WTC11 (cell line): Measurements from ENCODE around the gene ITPR2. TPM values are rescaled to one million over a fixed set of nuclear protein-coding genes. Genes with fewer than 3 reads are reported as not detected.

ENCODE experiments used
- ATAC-seq: fragments of 200-7000 bp; cut with Tn5 transposase; 2 replicates; pipeline ENCODE4 v1.10.0; 2021; ENCODE audit warnings: mild to moderate bottlenecking, moderate library complexity
- CTCF ChIA-PET: fragments of 300-600 bp; sonication (Branson Sonifier 250); formaldehyde crosslinking; loops from one replicate; lab custom pipeline; 2021; ENCODE audit warnings: antibody characterized with exemption; lab: Charles Lee
- POLR2A ChIA-PET: fragments of 350-600 bp; sonication (Branson Sonifier 250); formaldehyde crosslinking; loops from one replicate; lab custom pipeline; 2021; ENCODE audit warnings: antibody characterized with exemption; lab: Charles Lee
- DNase-seq: peaks from one replicate; pipeline ENCODE4 v3.0.0; 2021; ENCODE audit warnings: low spot score
- H3K27ac Mint-ChIP-seq: 2 replicates; pipeline ENCODE4 v1.8.0; 2021; ENCODE audit warnings: mixed read lengths
- H3K27me3 Mint-ChIP-seq: 2 replicates; pipeline ENCODE4 v1.8.0; 2021; ENCODE audit warnings: low read depth, mild to moderate bottlenecking, moderate library complexity, mixed read lengths
- H3K36me3 Mint-ChIP-seq: 2 replicates; pipeline ENCODE4 v1.8.0; 2021; ENCODE audit warnings: mixed read lengths
- H3K4me1 Mint-ChIP-seq: 2 replicates; pipeline ENCODE4 v1.8.0; 2022; ENCODE audit warnings: mixed read lengths
- H3K4me3 Mint-ChIP-seq: 2 replicates; pipeline ENCODE4 v1.8.0; 2021; ENCODE audit warnings: mild to moderate bottlenecking, moderate library complexity, mixed read lengths
- H3K9me3 Mint-ChIP-seq: 2 replicates; pipeline ENCODE4 v1.8.0; 2021; ENCODE audit warnings: mixed read lengths
- ESRRA ChIP-seq: sonication (generic); formaldehyde crosslinking; IDR thresholded peaks from 2 replicates; pipeline ENCODE4 v1.8.1; 2022; ENCODE audit warnings: mild to moderate bottlenecking, missing genetic modification reagents, borderline replicate concordance
- FOXK1 ChIP-seq: sonication (generic); formaldehyde crosslinking; IDR thresholded peaks from 2 replicates; pipeline ENCODE4 v1.8.0; 2022; ENCODE audit warnings: mild to moderate bottlenecking, moderate library complexity, missing genetic modification reagents
- GTF2I ChIP-seq: fragments of 250-450 bp; sonication (Bioruptor Pico); conservative IDR thresholded peaks from 2 replicates; pipeline ENCODE4 v1.4.0; 2021; ENCODE audit warnings: mild to moderate bottlenecking
- NFATC4 ChIP-seq: fragments of 250-450 bp; sonication (Bioruptor Pico); IDR thresholded peaks from 2 replicates; pipeline ENCODE4 v1.9.0; 2021; ENCODE audit warnings: mild to moderate bottlenecking
- NFE2L1 ChIP-seq: sonication (generic); formaldehyde crosslinking; IDR thresholded peaks from 2 replicates; pipeline ENCODE4 v1.8.1; 2023; ENCODE audit warnings: missing genetic modification reagents
- SMAD3 ChIP-seq: sonication (generic); formaldehyde crosslinking; IDR thresholded peaks from 2 replicates; pipeline ENCODE4 v1.8.0; 2022; ENCODE audit warnings: missing genetic modification reagents, mild to moderate bottlenecking, borderline replicate concordance
- TEAD1 ChIP-seq: sonication (generic); formaldehyde crosslinking; IDR thresholded peaks from 2 replicates; pipeline ENCODE4 v1.8.0; 2022; ENCODE audit warnings: mild to moderate bottlenecking, missing genetic modification reagents
- ZNF317 ChIP-seq: sonication (generic); formaldehyde crosslinking; IDR thresholded peaks from 2 replicates; pipeline ENCODE4 v1.8.1; 2023; ENCODE audit warnings: low read depth, mild to moderate bottlenecking, moderate library complexity, missing genetic modification reagents, borderline replicate concordance
- ZNF396 ChIP-seq: fragments of 250-450 bp; sonication (Bioruptor Pico); IDR thresholded peaks from 2 replicates; pipeline ENCODE4 v1.8.0; 2021; ENCODE audit warnings: mild to moderate bottlenecking, moderate library complexity, borderline replicate concordance
- ZNF416 ChIP-seq: fragments of 250-450 bp; sonication (Bioruptor Pico); IDR thresholded peaks from 2 replicates; pipeline ENCODE4 v1.9.0; 2021; ENCODE audit warnings: mild to moderate bottlenecking, inconsistent platforms
- total RNA-seq: library from RNA; stranded (reverse); gene quantifications from 3 replicates; pipeline ENCODE4 v1.2.3, GENCODE V29; 2021
- TF ChIP-seq, protein P1 (sequence below): sonication (generic); formaldehyde crosslinking; IDR thresholded peaks from 2 replicates; pipeline ENCODE4 v1.8.0; 2023; ENCODE audit warnings: missing genetic modification reagents, mild to moderate bottlenecking, borderline replicate concordance
- TF ChIP-seq, protein P2 (sequence below): sonication (generic); formaldehyde crosslinking; IDR thresholded peaks from 2 replicates; pipeline ENCODE4 v1.8.1; 2022; ENCODE audit warnings: low read depth, missing genetic modification reagents, borderline replicate concordance
- TF ChIP-seq, protein P3 (sequence below): sonication (generic); formaldehyde crosslinking; IDR thresholded peaks from 2 replicates; pipeline ENCODE4 v1.8.1; 2023; ENCODE audit warnings: mild to moderate bottlenecking, missing genetic modification reagents, borderline replicate concordance
- TF ChIP-seq, protein P4 (sequence below): fragments of 200-600 bp; IDR thresholded peaks from 2 replicates; pipeline ENCODE4 v1.8.0; 2022; ENCODE audit warnings: antibody characterized with exemption
- TF ChIP-seq, protein P5 (sequence below): sonication (generic); formaldehyde crosslinking; IDR thresholded peaks from 2 replicates; pipeline ENCODE4 v1.8.0; 2023; ENCODE audit warnings: missing genetic modification reagents
- TF ChIP-seq, protein P6 (sequence below): sonication (generic); formaldehyde crosslinking; IDR thresholded peaks from 2 replicates; pipeline ENCODE4 v1.8.0; 2023; ENCODE audit warnings: mild to moderate bottlenecking, missing genetic modification reagents
- TF ChIP-seq, protein P7 (sequence below): sonication (generic); formaldehyde crosslinking; IDR thresholded peaks from 2 replicates; pipeline ENCODE4 v1.8.1; 2022; ENCODE audit warnings: mild to moderate bottlenecking, missing genetic modification reagents, moderate library complexity, borderline replicate concordance
- TF ChIP-seq, protein P8 (sequence below): fragments of 250-450 bp; sonication (Bioruptor Pico); conservative IDR thresholded peaks from 2 replicates; pipeline ENCODE4 v1.9.0; 2021; ENCODE audit warnings: mild to moderate bottlenecking

Gene ITPR2
- total RNA-seq, 1 experiment from 2014 or later = 50.7 TPM

DNA sequence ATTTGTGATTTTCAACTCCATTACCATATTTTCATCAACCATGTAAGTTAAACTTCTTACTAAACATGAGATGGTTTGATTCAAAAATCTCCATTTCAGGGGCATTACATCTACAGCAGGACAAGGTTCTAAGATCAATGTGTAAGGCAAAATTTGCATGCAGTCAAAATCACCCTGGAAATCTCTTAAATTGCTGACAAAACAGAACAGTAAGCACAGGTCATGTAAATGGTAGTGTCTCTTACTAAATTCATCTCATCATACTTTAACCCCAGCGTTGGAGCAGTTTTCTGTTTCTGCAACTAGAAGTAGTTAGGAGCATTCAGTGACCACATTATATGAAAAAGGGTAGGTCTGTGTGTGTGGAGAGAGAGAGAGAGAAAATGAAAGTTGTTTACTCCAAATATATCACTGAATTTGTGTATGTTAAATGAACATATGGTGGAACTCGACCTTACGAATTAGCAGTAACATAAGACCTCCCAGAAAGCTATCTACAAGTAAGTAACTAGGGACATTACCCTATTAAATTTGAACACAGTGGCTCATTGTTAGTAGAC is 410.1 kb downstream of the ITPR2 start (continued):
- TF ChIP-seq NFATC4 (CRISPR knock-in tag) (no peak), SMAD3 (CRISPR knock-in tag) (no peak), ZNF416 (no peak), ZNF317 (CRISPR knock-in tag) (no peak), NFE2L1 (CRISPR knock-in tag) (no peak), ESRRA (CRISPR knock-in tag) (no peak), FOXK1 (CRISPR knock-in tag) (no peak), GTF2I (no peak), TEAD1 (CRISPR knock-in tag) (no peak)
- TF ChIP-seq, protein P1, sequence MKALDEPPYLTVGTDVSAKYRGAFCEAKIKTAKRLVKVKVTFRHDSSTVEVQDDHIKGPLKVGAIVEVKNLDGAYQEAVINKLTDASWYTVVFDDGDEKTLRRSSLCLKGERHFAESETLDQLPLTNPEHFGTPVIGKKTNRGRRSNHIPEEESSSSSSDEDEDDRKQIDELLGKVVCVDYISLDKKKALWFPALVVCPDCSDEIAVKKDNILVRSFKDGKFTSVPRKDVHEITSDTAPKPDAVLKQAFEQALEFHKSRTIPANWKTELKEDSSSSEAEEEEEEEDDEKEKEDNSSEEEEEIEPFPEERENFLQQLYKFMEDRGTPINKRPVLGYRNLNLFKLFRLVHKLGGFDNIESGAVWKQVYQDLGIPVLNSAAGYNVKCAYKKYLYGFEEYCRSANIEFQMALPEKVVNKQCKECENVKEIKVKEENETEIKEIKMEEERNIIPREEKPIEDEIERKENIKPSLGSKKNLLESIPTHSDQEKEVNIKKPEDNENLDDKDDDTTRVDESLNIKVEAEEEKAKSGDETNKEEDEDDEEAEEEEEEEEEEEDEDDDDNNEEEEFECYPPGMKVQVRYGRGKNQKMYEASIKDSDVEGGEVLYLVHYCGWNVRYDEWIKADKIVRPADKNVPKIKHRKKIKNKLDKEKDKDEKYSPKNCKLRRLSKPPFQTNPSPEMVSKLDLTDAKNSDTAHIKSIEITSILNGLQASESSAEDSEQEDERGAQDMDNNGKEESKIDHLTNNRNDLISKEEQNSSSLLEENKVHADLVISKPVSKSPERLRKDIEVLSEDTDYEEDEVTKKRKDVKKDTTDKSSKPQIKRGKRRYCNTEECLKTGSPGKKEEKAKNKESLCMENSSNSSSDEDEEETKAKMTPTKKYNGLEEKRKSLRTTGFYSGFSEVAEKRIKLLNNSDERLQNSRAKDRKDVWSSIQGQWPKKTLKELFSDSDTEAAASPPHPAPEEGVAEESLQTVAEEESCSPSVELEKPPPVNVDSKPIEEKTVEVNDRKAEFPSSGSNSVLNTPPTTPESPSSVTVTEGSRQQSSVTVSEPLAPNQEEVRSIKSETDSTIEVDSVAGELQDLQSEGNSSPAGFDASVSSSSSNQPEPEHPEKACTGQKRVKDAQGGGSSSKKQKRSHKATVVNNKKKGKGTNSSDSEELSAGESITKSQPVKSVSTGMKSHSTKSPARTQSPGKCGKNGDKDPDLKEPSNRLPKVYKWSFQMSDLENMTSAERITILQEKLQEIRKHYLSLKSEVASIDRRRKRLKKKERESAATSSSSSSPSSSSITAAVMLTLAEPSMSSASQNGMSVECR = no peak
- TF ChIP-seq, protein P2, sequence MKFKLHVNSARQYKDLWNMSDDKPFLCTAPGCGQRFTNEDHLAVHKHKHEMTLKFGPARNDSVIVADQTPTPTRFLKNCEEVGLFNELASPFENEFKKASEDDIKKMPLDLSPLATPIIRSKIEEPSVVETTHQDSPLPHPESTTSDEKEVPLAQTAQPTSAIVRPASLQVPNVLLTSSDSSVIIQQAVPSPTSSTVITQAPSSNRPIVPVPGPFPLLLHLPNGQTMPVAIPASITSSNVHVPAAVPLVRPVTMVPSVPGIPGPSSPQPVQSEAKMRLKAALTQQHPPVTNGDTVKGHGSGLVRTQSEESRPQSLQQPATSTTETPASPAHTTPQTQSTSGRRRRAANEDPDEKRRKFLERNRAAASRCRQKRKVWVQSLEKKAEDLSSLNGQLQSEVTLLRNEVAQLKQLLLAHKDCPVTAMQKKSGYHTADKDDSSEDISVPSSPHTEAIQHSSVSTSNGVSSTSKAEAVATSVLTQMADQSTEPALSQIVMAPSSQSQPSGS = no peak
- TF ChIP-seq, protein P3, sequence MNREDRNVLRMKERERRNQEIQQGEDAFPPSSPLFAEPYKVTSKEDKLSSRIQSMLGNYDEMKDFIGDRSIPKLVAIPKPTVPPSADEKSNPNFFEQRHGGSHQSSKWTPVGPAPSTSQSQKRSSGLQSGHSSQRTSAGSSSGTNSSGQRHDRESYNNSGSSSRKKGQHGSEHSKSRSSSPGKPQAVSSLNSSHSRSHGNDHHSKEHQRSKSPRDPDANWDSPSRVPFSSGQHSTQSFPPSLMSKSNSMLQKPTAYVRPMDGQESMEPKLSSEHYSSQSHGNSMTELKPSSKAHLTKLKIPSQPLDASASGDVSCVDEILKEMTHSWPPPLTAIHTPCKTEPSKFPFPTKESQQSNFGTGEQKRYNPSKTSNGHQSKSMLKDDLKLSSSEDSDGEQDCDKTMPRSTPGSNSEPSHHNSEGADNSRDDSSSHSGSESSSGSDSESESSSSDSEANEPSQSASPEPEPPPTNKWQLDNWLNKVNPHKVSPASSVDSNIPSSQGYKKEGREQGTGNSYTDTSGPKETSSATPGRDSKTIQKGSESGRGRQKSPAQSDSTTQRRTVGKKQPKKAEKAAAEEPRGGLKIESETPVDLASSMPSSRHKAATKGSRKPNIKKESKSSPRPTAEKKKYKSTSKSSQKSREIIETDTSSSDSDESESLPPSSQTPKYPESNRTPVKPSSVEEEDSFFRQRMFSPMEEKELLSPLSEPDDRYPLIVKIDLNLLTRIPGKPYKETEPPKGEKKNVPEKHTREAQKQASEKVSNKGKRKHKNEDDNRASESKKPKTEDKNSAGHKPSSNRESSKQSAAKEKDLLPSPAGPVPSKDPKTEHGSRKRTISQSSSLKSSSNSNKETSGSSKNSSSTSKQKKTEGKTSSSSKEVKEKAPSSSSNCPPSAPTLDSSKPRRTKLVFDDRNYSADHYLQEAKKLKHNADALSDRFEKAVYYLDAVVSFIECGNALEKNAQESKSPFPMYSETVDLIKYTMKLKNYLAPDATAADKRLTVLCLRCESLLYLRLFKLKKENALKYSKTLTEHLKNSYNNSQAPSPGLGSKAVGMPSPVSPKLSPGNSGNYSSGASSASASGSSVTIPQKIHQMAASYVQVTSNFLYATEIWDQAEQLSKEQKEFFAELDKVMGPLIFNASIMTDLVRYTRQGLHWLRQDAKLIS (CRISPR knock-in tag) = no peak
- TF ChIP-seq, protein P4, sequence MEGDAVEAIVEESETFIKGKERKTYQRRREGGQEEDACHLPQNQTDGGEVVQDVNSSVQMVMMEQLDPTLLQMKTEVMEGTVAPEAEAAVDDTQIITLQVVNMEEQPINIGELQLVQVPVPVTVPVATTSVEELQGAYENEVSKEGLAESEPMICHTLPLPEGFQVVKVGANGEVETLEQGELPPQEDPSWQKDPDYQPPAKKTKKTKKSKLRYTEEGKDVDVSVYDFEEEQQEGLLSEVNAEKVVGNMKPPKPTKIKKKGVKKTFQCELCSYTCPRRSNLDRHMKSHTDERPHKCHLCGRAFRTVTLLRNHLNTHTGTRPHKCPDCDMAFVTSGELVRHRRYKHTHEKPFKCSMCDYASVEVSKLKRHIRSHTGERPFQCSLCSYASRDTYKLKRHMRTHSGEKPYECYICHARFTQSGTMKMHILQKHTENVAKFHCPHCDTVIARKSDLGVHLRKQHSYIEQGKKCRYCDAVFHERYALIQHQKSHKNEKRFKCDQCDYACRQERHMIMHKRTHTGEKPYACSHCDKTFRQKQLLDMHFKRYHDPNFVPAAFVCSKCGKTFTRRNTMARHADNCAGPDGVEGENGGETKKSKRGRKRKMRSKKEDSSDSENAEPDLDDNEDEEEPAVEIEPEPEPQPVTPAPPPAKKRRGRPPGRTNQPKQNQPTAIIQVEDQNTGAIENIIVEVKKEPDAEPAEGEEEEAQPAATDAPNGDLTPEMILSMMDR = no peak
- TF ChIP-seq, protein P5, sequence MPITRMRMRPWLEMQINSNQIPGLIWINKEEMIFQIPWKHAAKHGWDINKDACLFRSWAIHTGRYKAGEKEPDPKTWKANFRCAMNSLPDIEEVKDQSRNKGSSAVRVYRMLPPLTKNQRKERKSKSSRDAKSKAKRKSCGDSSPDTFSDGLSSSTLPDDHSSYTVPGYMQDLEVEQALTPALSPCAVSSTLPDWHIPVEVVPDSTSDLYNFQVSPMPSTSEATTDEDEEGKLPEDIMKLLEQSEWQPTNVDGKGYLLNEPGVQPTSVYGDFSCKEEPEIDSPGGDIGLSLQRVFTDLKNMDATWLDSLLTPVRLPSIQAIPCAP = no peak

DNA sequence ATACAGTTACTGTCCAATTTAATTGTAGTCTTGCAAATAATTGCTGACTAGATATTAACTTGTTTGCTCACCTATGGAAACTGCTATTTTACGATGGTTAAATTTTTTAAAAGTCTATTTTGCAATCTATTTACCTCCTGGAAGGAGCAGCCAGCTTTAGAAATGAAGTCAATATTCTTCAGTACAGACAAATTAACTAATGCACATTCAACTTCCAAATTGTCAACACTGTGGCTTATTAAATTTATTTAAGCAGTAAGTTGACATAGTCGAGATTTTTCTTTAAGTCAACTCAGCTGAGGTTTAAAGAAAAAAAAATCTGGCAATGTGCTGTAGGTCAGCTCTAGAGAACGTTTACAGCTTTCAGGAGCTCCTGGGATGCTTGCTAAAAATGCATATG is 416.4 kb downstream of the ITPR2 start:
- Mint-ChIP-seq H3K9me3 (peaks cover 4% of the 10 kb centered on the region), H3K27ac (no peak overlapping the region), H3K4me3 (no peak overlapping the region), H3K36me3 (peaks cover 18% of the 10 kb centered on the region), H3K27me3 (no peaks in the 10 kb centered on the region), H3K4me1 (no peaks in the 10 kb centered on the region)
- ChIA-PET CTCF (no interaction called here), POLR2A (no interaction called here)
- ATAC-seq (no peak), DNase-seq (no peak)
- no peak for TF ChIP-seq ZNF396 (CRISPR knock-in tag)
- TF ChIP-seq, protein P6, sequence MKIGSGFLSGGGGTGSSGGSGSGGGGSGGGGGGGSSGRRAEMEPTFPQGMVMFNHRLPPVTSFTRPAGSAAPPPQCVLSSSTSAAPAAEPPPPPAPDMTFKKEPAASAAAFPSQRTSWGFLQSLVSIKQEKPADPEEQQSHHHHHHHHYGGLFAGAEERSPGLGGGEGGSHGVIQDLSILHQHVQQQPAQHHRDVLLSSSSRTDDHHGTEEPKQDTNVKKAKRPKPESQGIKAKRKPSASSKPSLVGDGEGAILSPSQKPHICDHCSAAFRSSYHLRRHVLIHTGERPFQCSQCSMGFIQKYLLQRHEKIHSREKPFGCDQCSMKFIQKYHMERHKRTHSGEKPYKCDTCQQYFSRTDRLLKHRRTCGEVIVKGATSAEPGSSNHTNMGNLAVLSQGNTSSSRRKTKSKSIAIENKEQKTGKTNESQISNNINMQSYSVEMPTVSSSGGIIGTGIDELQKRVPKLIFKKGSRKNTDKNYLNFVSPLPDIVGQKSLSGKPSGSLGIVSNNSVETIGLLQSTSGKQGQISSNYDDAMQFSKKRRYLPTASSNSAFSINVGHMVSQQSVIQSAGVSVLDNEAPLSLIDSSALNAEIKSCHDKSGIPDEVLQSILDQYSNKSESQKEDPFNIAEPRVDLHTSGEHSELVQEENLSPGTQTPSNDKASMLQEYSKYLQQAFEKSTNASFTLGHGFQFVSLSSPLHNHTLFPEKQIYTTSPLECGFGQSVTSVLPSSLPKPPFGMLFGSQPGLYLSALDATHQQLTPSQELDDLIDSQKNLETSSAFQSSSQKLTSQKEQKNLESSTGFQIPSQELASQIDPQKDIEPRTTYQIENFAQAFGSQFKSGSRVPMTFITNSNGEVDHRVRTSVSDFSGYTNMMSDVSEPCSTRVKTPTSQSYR = no peak
- TF ChIP-seq, protein P7, sequence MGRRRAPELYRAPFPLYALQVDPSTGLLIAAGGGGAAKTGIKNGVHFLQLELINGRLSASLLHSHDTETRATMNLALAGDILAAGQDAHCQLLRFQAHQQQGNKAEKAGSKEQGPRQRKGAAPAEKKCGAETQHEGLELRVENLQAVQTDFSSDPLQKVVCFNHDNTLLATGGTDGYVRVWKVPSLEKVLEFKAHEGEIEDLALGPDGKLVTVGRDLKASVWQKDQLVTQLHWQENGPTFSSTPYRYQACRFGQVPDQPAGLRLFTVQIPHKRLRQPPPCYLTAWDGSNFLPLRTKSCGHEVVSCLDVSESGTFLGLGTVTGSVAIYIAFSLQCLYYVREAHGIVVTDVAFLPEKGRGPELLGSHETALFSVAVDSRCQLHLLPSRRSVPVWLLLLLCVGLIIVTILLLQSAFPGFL = no peak
- TF ChIP-seq, protein P8, sequence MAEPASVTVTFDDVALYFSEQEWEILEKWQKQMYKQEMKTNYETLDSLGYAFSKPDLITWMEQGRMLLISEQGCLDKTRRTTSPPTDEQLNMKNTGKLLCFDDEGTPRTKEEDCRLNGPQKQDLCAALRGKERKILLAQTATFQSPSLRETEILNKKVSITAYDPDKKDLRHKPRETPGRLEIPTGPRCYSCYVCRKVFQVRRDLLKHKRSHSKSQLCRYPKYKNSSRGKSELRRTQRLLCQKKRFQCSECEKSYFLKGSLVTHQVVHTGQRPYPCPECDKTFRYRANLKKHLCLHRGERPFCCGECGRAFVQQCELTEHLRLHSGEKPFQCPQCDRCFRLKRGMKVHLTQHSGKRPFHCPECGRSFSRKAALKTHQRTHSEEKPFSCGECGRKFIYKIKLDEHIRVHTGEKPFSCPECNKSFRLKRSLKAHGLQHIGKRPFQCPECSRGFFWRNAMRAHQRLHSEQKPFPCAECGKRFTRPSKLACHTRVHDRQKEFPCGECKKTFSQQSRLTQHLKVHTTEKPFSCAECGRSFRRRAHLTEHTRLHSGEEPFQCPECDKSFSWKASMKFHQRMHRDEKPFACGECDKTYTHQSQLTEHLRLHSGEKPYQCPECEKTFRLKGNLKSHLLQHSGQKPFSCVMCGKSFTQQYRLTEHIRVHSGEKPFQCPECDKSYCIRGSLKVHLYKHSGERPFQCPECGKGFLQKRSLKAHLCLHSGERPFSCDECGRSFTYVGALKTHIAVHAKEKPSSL (CRISPR knock-in tag) = no peak
